SK-N-SH (cell line): ENCODE results near the gene STARD13. TPM values are rescaled to one million over a fixed set of nuclear protein-coding genes. Genes with fewer than 3 reads are reported as not detected.

Experiments
- CTCF ChIA-PET: fragments of 300-600, 350-600 bp; formaldehyde crosslinking; extraction: SDS; loops from one replicate; lab custom pipeline; 2021; lab: Yijun Ruan, JAX
- POLR2A ChIA-PET: fragments of 350-600 bp; sonication (Branson Sonifier 250); formaldehyde crosslinking; extraction: SDS; loops from one replicate; lab custom pipeline; 2020; ENCODE audit warnings: antibody characterized with exemption, inconsistent platforms; lab: Yijun Ruan, JAX
- DNase-seq: peaks from one replicate; pipeline ENCODE4 v3.0.0; 2012
- H2AFZ ChIP-seq: fragments of 200-600 bp; sonication (generic); 2 replicates; pipeline ENCODE4 v1.8.1; 2016; ENCODE audit warnings: antibody characterized with exemption, mild to moderate bottlenecking, low read depth
- H3F3A ChIP-seq: fragments of 200-600 bp; sonication (generic); replicated peaks from 2 replicates; pipeline ENCODE3; 2016; ENCODE audit warnings: antibody characterized with exemption, mild to moderate bottlenecking; ENCODE audit not compliant: insufficient read depth
- H3K27ac ChIP-seq, 2 experiments: fragments of 200-500 bp in 1 of 2; fragments of 200-600 bp in 1 of 2; sonication (Bioruptor generic) in 1 of 2; sonication (generic), shearing (Covaris generic) in 1 of 2; 2 replicates each; pipeline versions ENCODE4 v1.5.1 to v1.6.1; 2014 to 2016; ENCODE audit warnings: low read depth in 2 of 2, inconsistent platforms in 1 of 2, low read length in 1 of 2, mild to moderate bottlenecking in 1 of 2, mixed read lengths in 1 of 2
- H3K27me3 ChIP-seq: fragments of 200-600 bp; sonication (generic), shearing (Covaris generic); 2 replicates; pipeline ENCODE4 v1.6.1; 2016; ENCODE audit warnings: mixed run types; ENCODE audit not compliant: insufficient read depth
- H3K36me3 ChIP-seq, 2 experiments: fragments of 200-500 bp in 1 of 2; fragments of 200-600 bp in 1 of 2; sonication (Bioruptor generic) in 1 of 2; sonication (generic) in 1 of 2; replicated peaks in 1 of 2; 2 replicates each; pipeline versions ENCODE3 to v1.5.1; 2014 to 2016; ENCODE audit warnings: low read length in 1 of 2, mild to moderate bottlenecking in 1 of 2; ENCODE audit not compliant: insufficient read depth in 2 of 2, control insufficient read depth in 1 of 2
- H3K4me1 ChIP-seq, 2 experiments: fragments of 200-500 bp in 1 of 2; fragments of 200-600 bp in 1 of 2; sonication (Bioruptor generic) in 1 of 2; sonication (generic), shearing (Covaris generic) in 1 of 2; 2 replicates each; pipeline versions ENCODE4 v1.5.1 to v1.6.1; 2014 to 2016; ENCODE audit warnings: low read depth in 1 of 2, low read length in 1 of 2, mixed run types in 1 of 2; ENCODE audit not compliant: insufficient read depth in 2 of 2, control insufficient read depth in 1 of 2
- H3K4me2 ChIP-seq: fragments of 200-600 bp; sonication (generic), shearing (Covaris generic); 2 replicates; pipeline ENCODE4 v1.6.1; 2017; ENCODE audit warnings: mixed run types
- H3K4me3 ChIP-seq, 2 experiments: fragments of 200-500 bp in 1 of 2; fragments of 200-600 bp in 1 of 2; sonication (Bioruptor generic) in 1 of 2; sonication (generic), shearing (Covaris generic) in 1 of 2; 2 replicates each; pipeline versions ENCODE4 v1.5.1 to v1.8.1; 2014 to 2016; ENCODE audit warnings: low read depth in 2 of 2, inconsistent platforms in 1 of 2, low read length in 1 of 2, mild to moderate bottlenecking in 1 of 2, mixed read lengths in 1 of 2, moderate library complexity in 1 of 2
- H3K79me2 ChIP-seq: fragments of 200-600 bp; sonication (generic); 2 replicates; pipeline ENCODE4 v1.8.1; 2017; ENCODE audit warnings: mild to moderate bottlenecking; ENCODE audit not compliant: insufficient read depth
- H3K9ac ChIP-seq: fragments of 200-600 bp; sonication (generic); 2 replicates; pipeline ENCODE4 v1.6.1; 2017; ENCODE audit warnings: mixed run types
- H3K9me2 ChIP-seq: fragments of 200-600 bp; sonication (generic); 2 replicates; pipeline ENCODE4 v1.6.1; 2017; ENCODE audit warnings: mixed run types
- H3K9me3 ChIP-seq: fragments of 200-600 bp; sonication (generic); 2 replicates; pipeline ENCODE4 v1.6.1; 2017; ENCODE audit warnings: mixed run types, mild to moderate bottlenecking, moderate library complexity
- H4K20me1 ChIP-seq: fragments of 200-600 bp; sonication (generic); 2 replicates; pipeline ENCODE4 v1.6.1; 2017; ENCODE audit warnings: mild to moderate bottlenecking, mixed run types; ENCODE audit not compliant: insufficient read depth
- EZH2phosphoT487 ChIP-seq: fragments of 200-600 bp; sonication (generic); IDR thresholded peaks from 2 replicates; pipeline ENCODE4 v1.6.1; 2017; ENCODE audit warnings: low read depth, mixed run types, mild to moderate bottlenecking, antibody characterized with exemption, moderate library complexity, borderline replicate concordance
- FOSL2 ChIP-seq: IDR thresholded peaks from 2 replicates; pipeline ENCODE4 v1.4.0; 2012; ENCODE audit warnings: low read depth, mild to moderate bottlenecking, moderate library complexity, borderline replicate concordance
- GABPA ChIP-seq: IDR thresholded peaks from 2 replicates; pipeline ENCODE4 v1.4.0; 2012; ENCODE audit warnings: low read depth, mild to moderate bottlenecking
- GATA2 ChIP-seq: sonication (generic); formaldehyde crosslinking; IDR thresholded peaks from 2 replicates; pipeline ENCODE4 v1.5.0; 2020; ENCODE audit warnings: mild to moderate bottlenecking, missing genetic modification reagents
- NFIC ChIP-seq: IDR thresholded peaks from 2 replicates; pipeline ENCODE4 v1.4.0; 2012; ENCODE audit warnings: borderline replicate concordance
- PBX3 ChIP-seq: IDR thresholded peaks from 2 replicates; pipeline ENCODE4; 2012
- SIN3A ChIP-seq: IDR thresholded peaks from 2 replicates; pipeline ENCODE4 v1.6.1; 2012; ENCODE audit warnings: low read depth, mild to moderate bottlenecking, low read length, moderate library complexity, borderline replicate concordance
- WGBS: methylation state at CpG from one replicate; pipeline ENCODE4 v1.1.6; 2017; ENCODE audit warnings: low lambda C conversion rate; 5-methylcytosine and 5-hydroxymethylcytosine counted together
- polyA plus RNA-seq, 3 experiments: library from polyadenylated mRNA; depleted of rRNA; stranded (reverse); fragments of >200 nt; gene quantifications; 2 replicates each; pipeline ENCODE4 v1.2.3, GENCODE V29; 2012
- TF ChIP-seq, protein P1 (sequence below): IDR thresholded peaks from 2 replicates; pipeline ENCODE4 v1.4.0; 2012; ENCODE audit warnings: low read depth, borderline replicate concordance
- TF ChIP-seq, protein P2 (sequence below): IDR thresholded peaks from 2 replicates; pipeline ENCODE4 v1.4.0; 2012; ENCODE audit warnings: low read depth, borderline replicate concordance

Gene STARD13
- polyA plus RNA-seq, 1 of the 3 experiments (the other 2 are of a cell fraction), result 5.7 TPM

- TF ChIP-seq, protein P1, sequence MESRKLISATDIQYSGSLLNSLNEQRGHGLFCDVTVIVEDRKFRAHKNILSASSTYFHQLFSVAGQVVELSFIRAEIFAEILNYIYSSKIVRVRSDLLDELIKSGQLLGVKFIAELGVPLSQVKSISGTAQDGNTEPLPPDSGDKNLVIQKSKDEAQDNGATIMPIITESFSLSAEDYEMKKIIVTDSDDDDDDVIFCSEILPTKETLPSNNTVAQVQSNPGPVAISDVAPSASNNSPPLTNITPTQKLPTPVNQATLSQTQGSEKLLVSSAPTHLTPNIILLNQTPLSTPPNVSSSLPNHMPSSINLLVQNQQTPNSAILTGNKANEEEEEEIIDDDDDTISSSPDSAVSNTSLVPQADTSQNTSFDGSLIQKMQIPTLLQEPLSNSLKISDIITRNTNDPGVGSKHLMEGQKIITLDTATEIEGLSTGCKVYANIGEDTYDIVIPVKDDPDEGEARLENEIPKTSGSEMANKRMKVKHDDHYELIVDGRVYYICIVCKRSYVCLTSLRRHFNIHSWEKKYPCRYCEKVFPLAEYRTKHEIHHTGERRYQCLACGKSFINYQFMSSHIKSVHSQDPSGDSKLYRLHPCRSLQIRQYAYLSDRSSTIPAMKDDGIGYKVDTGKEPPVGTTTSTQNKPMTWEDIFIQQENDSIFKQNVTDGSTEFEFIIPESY, result no peak
- TF ChIP-seq SIN3A, result no peak
- no peak for TF ChIP-seq EZH2phosphoT487
- TF ChIP-seq NFIC, result no peak
- TF ChIP-seq PBX3, result no peak; the same call in 1 of the 2 replicates
- no peak for TF ChIP-seq GABPA
- TF ChIP-seq, protein P2, sequence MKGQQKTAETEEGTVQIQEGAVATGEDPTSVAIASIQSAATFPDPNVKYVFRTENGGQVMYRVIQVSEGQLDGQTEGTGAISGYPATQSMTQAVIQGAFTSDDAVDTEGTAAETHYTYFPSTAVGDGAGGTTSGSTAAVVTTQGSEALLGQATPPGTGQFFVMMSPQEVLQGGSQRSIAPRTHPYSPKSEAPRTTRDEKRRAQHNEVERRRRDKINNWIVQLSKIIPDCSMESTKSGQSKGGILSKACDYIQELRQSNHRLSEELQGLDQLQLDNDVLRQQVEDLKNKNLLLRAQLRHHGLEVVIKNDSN, result no peak
- TF ChIP-seq FOSL2, result peak; percentile 66; the same call in 1 of the 2 replicates
- TF ChIP-seq, all 33 proteins: peak for 6
These were observed 3.5 kb downstream of the STARD13 start (continued) for GRCh38 chr13:33281951-33282595.

GRCh38 chr13:33280923-33281322 is 4.6 kb downstream of the STARD13 start:
- DNase-seq, result no peak
- peaks cover 82% of the 10 kb centered on the region for H3K79me2 ChIP-seq
- H3K9ac ChIP-seq, result peak overlapping the region; percentile 55; the same call in 1 of the 2 replicates
- H2AFZ ChIP-seq, result no peak overlapping the region
- ChIA-PET CTCF (no interaction called here), POLR2A (no interaction called here)
- peaks cover 0 to 3% of the 10 kb centered on the region in 2 experiments for H3K36me3 ChIP-seq
- peaks cover 5 to 59% of the 10 kb centered on the region in 2 experiments for H3K4me1 ChIP-seq
- WGBS, result 94% methylated on average over 5 of the region's 5 CpGs
- H3K4me2 ChIP-seq, result peak overlapping the region; percentile 40; the same call in 1 of the 2 replicates
- no peaks in the 10 kb centered on the region for H4K20me1 ChIP-seq
- H3F3A ChIP-seq, result peaks cover 53% of the 10 kb centered on the region
- no peak for TF ChIP-seq GATA2 (CRISPR knock-in tag)
- H3K27me3 ChIP-seq, result no peaks in the 10 kb centered on the region
- no peak overlapping the region for H3K4me3 ChIP-seq
- no peaks in the 10 kb centered on the region for H3K9me3 ChIP-seq
- peak overlapping the region; percentile 72 to 93; a peak in 3 of 4 replicates for H3K27ac ChIP-seq
- H3K9me2 ChIP-seq, result no peaks in the 10 kb centered on the region
